Renal cortical epithelial cell (primary cell): ENCODE results near the gene NRCAM. TPM values are rescaled to one million over a fixed set of nuclear protein-coding genes. Genes with fewer than 3 reads are reported as not detected.
"Not testable (repeated sequence)": the region's sequence is repeated elsewhere in the genome, so short reads cannot be mapped to it uniquely, and the experiment has no call there.

Source experiments
- DNase-seq: peaks from one replicate; pipeline ENCODE4 v3.0.0-alpha.2; 2011; ENCODE audit warnings: low read depth
- total RNA-seq: library from RNA; depleted of rRNA; stranded (reverse); fragments of >200 nt; gene quantifications from 2 replicates; pipeline ENCODE4 v1.2.3, GENCODE V29; 2014

NRCAM gene
- total RNA-seq, 1 donor from 2014 or later: 254 TPM

- no peak for DNase-seq
Measured at GRCh38 chr7:108282427-108282996, 173.7 kb downstream of the NRCAM start.

- DNase-seq: no peak
Measured at GRCh38 chr7:108280136-108280535, 176.1 kb downstream of the NRCAM start.

DNA sequence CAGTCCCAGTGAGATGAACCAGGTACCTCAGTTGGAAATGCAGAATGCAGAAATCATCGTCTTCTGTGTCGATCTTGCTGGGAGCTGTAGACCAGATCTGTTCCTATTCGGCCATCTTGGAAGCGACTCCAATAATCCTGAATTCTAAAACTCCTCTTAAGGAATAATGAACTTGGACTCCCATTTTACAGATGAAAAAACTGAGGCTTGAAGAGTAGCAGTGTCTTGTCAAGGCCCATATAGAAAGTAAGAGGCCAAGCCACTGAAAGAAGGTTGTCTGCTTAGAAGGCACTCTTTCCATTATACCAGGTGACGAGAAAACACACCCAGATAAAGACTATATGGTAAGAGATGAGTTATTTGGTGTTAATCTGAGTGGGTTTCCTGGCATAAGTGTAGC, 177.5 kb downstream of the NRCAM start:
- DNase-seq: no peak

- no peak for DNase-seq
Measured at GRCh38 chr7:108278281-108278680, 178.0 kb downstream of the NRCAM start.

GRCh38 chr7:108274447-108274846, 181.8 kb downstream of the NRCAM start:
- not testable (repeated sequence) for DNase-seq

DNA sequence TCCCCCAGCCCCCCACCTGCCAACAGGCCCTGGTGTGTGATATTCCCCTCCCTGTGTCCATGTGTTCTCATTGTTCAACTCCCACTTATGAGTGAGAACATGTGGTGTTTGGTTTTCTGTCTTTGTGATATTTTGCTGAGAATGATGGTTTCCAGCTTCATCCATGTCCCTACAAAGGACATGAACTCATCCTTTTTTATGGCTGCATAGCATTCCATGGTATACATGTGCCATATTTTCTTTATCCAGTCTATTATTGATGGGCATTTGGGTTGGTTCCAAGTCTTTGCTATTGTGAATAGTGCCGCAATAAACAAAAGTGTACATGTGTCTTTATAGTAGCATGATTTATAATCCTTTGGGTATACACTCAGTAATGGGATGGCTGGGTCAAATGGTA, 183.3 kb downstream of the NRCAM start:
- DNase-seq: not testable (repeated sequence)

GRCh38 chr7:108270385-108271015, 185.7 kb downstream of the NRCAM start:
- DNase-seq: peak; percentile 71

DNA sequence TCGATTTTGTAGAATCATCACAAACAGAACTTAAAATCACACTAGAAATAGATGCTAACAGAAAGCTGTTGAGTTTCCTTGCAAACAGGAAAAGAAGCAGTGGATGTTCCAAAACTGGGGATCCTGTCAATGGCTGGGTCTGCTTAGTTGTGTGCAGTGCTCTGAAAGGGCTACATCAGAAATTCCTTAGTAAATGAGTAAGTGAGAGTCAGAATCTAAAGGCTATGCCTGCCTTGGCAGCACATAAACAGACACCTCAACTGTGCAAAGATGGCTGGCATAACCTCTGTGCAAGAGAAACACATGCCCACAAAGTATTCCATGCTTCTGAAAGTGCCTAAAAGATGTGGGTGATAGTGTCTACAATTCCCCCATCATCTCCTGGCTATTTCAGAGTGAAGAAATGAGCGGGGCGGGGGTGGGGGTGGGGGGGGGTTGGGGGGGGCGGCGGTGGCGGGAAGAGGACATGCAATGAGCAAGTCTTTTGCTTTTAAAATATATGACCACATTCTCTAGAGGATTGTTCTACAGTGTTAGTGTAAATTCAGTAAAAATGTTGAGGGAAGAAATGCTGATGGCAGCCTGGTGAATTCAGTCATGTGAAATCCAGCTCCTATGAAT, 187.9 kb downstream of the NRCAM start:
- peak; percentile 69 for DNase-seq

GRCh38 chr7:108267615-108268014, 188.6 kb downstream of the NRCAM start:
- DNase-seq: no peak

- peak; percentile 45 for DNase-seq
Measured at GRCh38 chr7:108266491-108266890, 189.7 kb downstream of the NRCAM start.

DNA sequence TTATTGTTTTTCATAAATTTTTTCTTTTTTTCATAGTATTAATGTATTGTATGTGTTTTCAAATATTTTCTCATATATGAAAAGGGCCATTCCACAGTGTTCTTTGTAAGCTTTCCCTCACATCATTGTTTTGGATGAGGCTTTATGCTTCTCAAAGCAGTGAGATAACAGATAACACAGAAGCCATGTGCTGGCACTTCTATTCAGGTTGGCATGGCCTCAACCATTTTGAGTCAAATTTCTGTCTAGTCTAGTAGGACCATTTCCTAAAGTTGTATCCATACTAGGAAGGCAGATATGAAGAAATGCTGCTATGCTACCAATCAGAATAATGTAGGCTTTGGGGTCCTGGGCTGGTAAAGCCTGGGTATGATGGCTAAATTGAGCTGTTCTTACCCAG, 190.2 kb downstream of the NRCAM start:
- no peak for DNase-seq

DNA sequence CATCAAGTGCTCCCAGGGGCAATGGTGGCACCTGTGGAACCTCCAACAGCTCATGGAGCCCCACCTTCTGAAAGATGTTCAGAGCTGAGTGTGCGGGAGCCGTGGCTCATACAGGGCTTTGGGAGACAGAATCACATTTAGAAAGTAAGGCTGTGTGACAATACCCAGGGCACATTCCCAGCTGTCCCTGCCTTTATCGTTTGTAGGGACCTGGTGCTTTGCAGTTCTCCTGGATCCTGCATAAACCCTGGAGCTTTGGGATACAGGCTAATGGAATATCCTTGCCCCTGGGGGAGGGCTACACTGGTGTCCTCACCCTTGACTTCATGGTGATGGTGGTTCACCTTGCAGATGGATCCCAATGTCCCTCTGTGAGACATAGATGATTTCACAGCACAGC, 191.2 kb downstream of the NRCAM start:
- DNase-seq: no peak

DNA sequence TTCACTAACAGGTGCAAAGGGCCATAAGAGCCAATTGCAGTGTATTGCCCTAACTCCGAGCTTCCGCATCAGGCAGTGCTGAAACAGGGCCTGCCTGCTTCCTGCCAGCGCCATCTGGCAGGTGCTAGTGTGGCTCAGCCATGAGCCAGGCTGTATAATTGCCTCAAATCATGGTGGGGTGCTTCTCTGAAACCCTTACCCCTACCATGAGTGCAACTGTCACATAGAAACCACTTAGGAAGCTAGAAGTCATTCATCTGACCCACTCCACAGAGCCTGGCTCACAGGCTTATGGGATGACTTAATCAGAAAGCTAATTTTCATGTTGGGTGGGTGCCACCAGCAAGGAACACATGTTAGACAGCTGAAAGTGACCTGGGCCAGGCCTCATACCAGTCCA, 192.8 kb downstream of the NRCAM start:
- no peak for DNase-seq

GRCh38 chr7:108261560-108262255, 194.5 kb downstream of the NRCAM start:
- no peak for DNase-seq

- not testable (repeated sequence) for DNase-seq
Measured at GRCh38 chr7:108259447-108259846, 196.8 kb downstream of the NRCAM start.

GRCh38 chr7:108257954-108258353, 198.3 kb downstream of the NRCAM start:
- DNase-seq: no peak

- DNase-seq: no peak
Measured at GRCh38 chr7:108254259-108254658, 202.0 kb downstream of the NRCAM start.

GRCh38 chr7:108253275-108254044, 202.8 kb downstream of the NRCAM start:
- peak; percentile 84 for DNase-seq

GRCh38 chr7:108252177-108252576, 204.1 kb downstream of the NRCAM start:
- no peak for DNase-seq

DNA sequence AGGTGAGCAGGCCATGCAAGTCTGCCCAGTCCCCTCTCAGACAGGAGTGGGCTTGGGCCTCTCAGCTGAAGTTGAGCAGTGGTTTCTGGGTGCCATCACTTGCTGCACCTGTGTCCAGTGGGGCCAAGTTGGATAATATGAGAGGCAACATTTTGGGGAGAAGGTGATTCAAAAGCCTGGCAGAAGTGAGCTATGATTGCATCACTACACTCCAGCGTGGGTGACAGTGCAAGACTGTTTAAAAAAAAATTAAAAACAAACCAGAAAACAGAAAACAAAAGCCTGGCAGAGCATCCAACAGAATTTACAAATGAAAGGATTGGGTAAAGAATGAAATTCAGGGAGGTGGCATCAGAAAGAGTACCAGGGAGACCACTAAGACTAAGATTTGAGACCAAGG, 204.5 kb downstream of the NRCAM start:
- DNase-seq: no peak

- DNase-seq: peak; percentile 84
Measured at GRCh38 chr7:108249453-108249852, 206.8 kb downstream of the NRCAM start.

DNA sequence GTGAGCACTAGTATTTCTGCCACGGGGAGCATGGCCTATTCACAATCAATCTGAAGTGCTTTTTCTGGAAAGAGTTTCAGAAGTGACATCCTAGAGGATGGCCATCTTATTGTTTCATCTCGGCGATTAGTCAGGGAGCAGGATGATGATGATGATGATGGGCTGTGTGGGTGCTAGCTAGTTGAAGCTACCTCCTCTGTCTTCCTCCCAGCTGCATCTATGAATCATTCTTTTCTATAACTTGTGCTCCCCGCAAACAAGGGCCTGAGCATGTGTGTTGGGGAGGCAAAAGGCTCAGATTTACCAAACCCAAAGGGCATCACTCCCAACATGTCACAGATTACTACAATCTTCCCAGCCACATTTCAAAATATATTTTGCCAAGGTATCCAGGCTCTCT, 207.4 kb downstream of the NRCAM start:
- no peak for DNase-seq
